Endothelial cell (in vitro differentiated cells): ENCODE data around the gene PFDN1. TPM values are rescaled to one million over a fixed set of nuclear protein-coding genes. Genes with fewer than 3 reads are reported as not detected.
"Not testable (repeated sequence)": the region's sequence is repeated elsewhere in the genome, so short reads cannot be mapped to it uniquely, and the experiment has no call there.

Experiments
- DNase-seq: peaks from one replicate; pipeline ENCODE4 v3.0.0; 2021; ENCODE audit warnings: low spot score
- H3K27ac Mint-ChIP-seq: one replicate; pipeline ENCODE4 v1.8.0; 2021; ENCODE audit warnings: mixed read lengths, inconsistent platforms; ENCODE audit not compliant: unreplicated experiment
- H3K27me3 Mint-ChIP-seq: one replicate; pipeline ENCODE4 v1.8.0; 2021; ENCODE audit warnings: mild to moderate bottlenecking, moderate library complexity, mixed read lengths, inconsistent platforms; ENCODE audit not compliant: unreplicated experiment
- H3K36me3 Mint-ChIP-seq: one replicate; pipeline ENCODE4 v1.8.0; 2021; ENCODE audit warnings: mild to moderate bottlenecking, low read depth, mixed read lengths, inconsistent platforms; ENCODE audit not compliant: unreplicated experiment
- H3K4me1 Mint-ChIP-seq: one replicate; pipeline ENCODE4 v1.8.0; 2021; ENCODE audit warnings: mild to moderate bottlenecking, mixed read lengths, inconsistent platforms; ENCODE audit not compliant: unreplicated experiment
- H3K4me3 Mint-ChIP-seq: one replicate; pipeline ENCODE4 v1.8.0; 2021; ENCODE audit warnings: mild to moderate bottlenecking, mixed read lengths, inconsistent platforms; ENCODE audit not compliant: unreplicated experiment
- H3K9me3 Mint-ChIP-seq: one replicate; pipeline ENCODE4 v1.8.0; 2021; ENCODE audit warnings: mixed read lengths, inconsistent platforms; ENCODE audit not compliant: unreplicated experiment
- CTCF ChIP-seq: fragments of 200-600 bp; sonication (generic); IDR thresholded peaks from one replicate; pipeline ENCODE4 v1.5.0; 2021; ENCODE audit warnings: antibody characterized with exemption; ENCODE audit not compliant: unreplicated experiment
- total RNA-seq: library from RNA; stranded (reverse); fragmentation: NEBNext Ultra II Directional; extraction: Animal tissue kit (Norgen Biotek cat#: 25700); gene quantifications from one replicate; pipeline ENCODE4 v1.2.1, GENCODE V29; 2021; ENCODE audit not compliant: unreplicated experiment

The PFDN1 gene
- total RNA-seq, 1 donor from 2014 or later: 86.2 TPM

GRCh38 chr5:140202078-140202477 is 100.8 kb downstream of the PFDN1 start:
- H3K4me3 Mint-ChIP-seq: no peak overlapping the region
- H3K27me3 Mint-ChIP-seq: no peaks in the 10 kb centered on the region
- H3K36me3 Mint-ChIP-seq: no peaks in the 10 kb centered on the region
- no peak overlapping the region for H3K27ac Mint-ChIP-seq
- no peaks in the 10 kb centered on the region for H3K9me3 Mint-ChIP-seq
- TF ChIP-seq CTCF: no peak
- no peak for DNase-seq
- H3K4me1 Mint-ChIP-seq: peaks cover 3% of the 10 kb centered on the region

- H3K27me3 Mint-ChIP-seq, H3K36me3 Mint-ChIP-seq, H3K27ac Mint-ChIP-seq, H3K9me3 Mint-ChIP-seq, H3K4me3 Mint-ChIP-seq, DNase-seq, H3K4me1 Mint-ChIP-seq: not testable (repeated sequence)
Observed at GRCh38 chr5:140198915-140199314, 104.0 kb downstream of the PFDN1 start.

- H3K4me1 Mint-ChIP-seq: no peaks in the 10 kb centered on the region
Observed at GRCh38 chr5:140197023-140197422, 105.9 kb downstream of the PFDN1 start.

DNA sequence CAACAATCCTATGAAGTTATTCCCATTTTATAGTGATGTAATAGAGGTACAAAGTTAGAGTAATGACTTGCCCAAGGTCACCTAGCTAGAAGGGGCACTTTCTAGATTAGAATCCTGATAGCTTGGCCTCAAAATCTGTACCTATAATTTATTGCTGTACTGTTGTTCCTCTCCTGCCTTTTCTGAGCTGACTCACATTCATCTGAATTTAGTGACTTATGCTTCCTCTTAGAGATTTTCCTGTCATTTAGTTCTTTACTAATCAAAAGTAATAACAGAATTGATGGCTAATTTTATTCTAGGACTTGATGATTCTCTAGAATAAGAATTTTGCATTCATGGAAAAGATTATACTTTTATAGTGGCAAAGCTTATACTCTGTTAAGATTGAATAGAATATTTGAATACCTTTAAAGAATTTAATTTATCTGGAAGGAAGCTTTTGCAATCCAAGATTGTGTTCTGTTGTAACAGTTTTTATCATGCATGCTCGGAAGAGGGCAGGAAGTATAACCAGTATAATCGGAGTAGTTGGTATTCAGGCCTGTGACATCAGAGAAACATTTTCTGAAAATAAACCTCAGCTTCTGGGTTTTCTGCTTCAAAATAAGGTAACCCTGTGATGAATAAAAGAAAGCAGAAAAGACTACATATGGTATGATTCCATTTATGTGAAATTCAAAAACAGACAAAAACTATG is 106.6 kb downstream of the PFDN1 start:
- peaks cover 5% of the 10 kb centered on the region for H3K4me1 Mint-ChIP-seq
- no peak for DNase-seq
- H3K36me3 Mint-ChIP-seq: peaks cover 4% of the 10 kb centered on the region
- no peak overlapping the region for H3K4me3 Mint-ChIP-seq
- no peak for TF ChIP-seq CTCF
- no peaks in the 10 kb centered on the region for H3K9me3 Mint-ChIP-seq
- no peaks in the 10 kb centered on the region for H3K27me3 Mint-ChIP-seq
- no peak overlapping the region for H3K27ac Mint-ChIP-seq

More at GRCh38 chr5:140197023-140197422, 105.9 kb downstream of the PFDN1 start:
- Mint-ChIP-seq H3K4me3 (no peak overlapping the region), H3K27ac (no peak overlapping the region), H3K36me3 (peaks cover 4% of the 10 kb centered on the region), H3K27me3 (no peaks in the 10 kb centered on the region), H3K9me3 (no peaks in the 10 kb centered on the region)
- no peak for TF ChIP-seq CTCF
- no peak for DNase-seq

Other genes starting within 250 kb of the PFDN1 start
- gene PURA, start 189.0 kb downstream of the PFDN1 start, total RNA-seq: 6.2 TPM
- gene IGIP, start 177.2 kb downstream of the PFDN1 start, total RNA-seq: 1.3 TPM
- 21.7 TPM for gene CYSTM1, start 127.9 kb downstream of the PFDN1 start, total RNA-seq
- 22.6 TPM for gene HBEGF, start 43.5 kb upstream of the PFDN1 start, total RNA-seq
- gene SLC4A9, start 57.1 kb upstream of the PFDN1 start, total RNA-seq: 0.23 TPM
- 138 TPM for gene ANKHD1, start 98.7 kb upstream of the PFDN1 start, total RNA-seq
- 16.4 TPM for gene EIF4EBP3, start 244.6 kb upstream of the PFDN1 start, total RNA-seq